Measurements from ENCODE around the gene HTRA1. TPM values are rescaled to one million over a fixed set of nuclear protein-coding genes. Genes with fewer than 3 reads are reported as not detected.

HTRA1 gene
- total and polyA plus RNA-seq, 9 of the 15 experiments (the other 6 are each of a cell fraction or from before 2014, with no cell fraction given) = 0.06 to 0.16 (median 0.13) TPM; not detected in 5

DNA sequence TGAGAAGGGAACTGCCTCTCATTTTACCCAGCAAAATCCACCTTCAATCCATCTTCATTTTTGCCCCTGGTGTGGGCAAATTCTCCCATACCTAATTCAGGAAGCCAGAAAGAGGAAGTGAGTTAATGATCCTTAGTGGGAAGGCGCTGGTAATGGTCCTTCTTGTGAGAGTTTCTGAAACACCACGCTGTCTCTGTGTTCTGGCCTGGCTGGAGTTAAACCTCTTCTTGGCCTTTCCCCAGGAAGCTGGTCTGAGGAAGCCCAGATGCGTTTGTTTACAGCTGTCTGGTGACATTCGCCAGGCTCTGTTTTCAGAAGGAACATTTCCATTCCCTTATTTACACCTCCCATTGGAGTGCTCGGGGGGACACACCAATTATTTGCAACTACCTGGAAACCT lies 24.3 kb downstream of the HTRA1 start:
- Histone ChIP-seq H3K9me1 (ENCODE audit: control insufficient read depth, insufficient read depth, low read length) (no peaks in the 10 kb centered on the region), H3K9me3 (replicated peaks; ENCODE audit: control insufficient read depth, insufficient read depth, low read depth, low read length) (no peaks in the 10 kb centered on the region), H3K27me3 (ENCODE audit: control insufficient read depth in 2 of 2, insufficient read depth in 2 of 2, low read length in 2 of 2) (peaks cover 0 to 33% of the 10 kb centered on the region in 2 experiments; a peak in 2 of 5 replicates), H4K20me1 (replicated peaks; ENCODE audit: control insufficient read depth, insufficient read depth, low read length) (no peaks in the 10 kb centered on the region), H3K4me2 (ENCODE audit: insufficient read depth, low read length) (no peak overlapping the region), H3K4me3 (no peak overlapping the region), H2AFZ (ENCODE audit: low read depth, low read length) (no peak overlapping the region), H3K79me2 (ENCODE audit: control insufficient read depth, insufficient read depth, low read length) (no peaks in the 10 kb centered on the region), H3K4me1 (replicated peaks in 1 of 2; ENCODE audit: control insufficient read depth in 2 of 2, insufficient read depth in 2 of 2, low read length in 2 of 2) (no peaks in the 10 kb centered on the region), H3K9ac (ENCODE audit: insufficient read depth in 1 of 2, low read depth in 2 of 2, low read length in 2 of 2) (no peak overlapping the region), H3K27ac (ENCODE audit: extremely low read depth, low read depth, low read length) (no peak overlapping the region), H3K36me3 (ENCODE audit: control insufficient read depth, insufficient read depth, low read length) (no peaks in the 10 kb centered on the region)
- 8% methylated on average over 5 of the region's 5 CpGs for WGBS (ENCODE audit: insufficient coverage, low coverage, missing lambda C conversion rate)
- FAIRE-seq (no peak), ATAC-seq (no peak), DNase-seq (ENCODE audit: extremely low read depth in 1 of 4, low spot score in 3 of 4) (no peak)
- BruUV-seq (replicated peaks) = no TSS peak
- intact Hi-C loops (cut with micrococcal nuclease) = no loop called here
- POLR2A ChIA-PET = no interaction called here
- CTCF ChIA-PET (ENCODE audit: low intra/inter-chr PET ratio) = no interaction called here
- in situ Hi-C loops (cut with MboI) = no loop called here
- TF ChIP-seq SPI1 (IDR thresholded peaks at IDR 0.05; ENCODE audit: borderline replicate concordance, low read depth, low read length) = peak; percentile 91
- no peak for TF ChIP-seq ZNF436 (CRISPR knock-in tag; IDR thresholded peaks at IDR 0.05)

DNA sequence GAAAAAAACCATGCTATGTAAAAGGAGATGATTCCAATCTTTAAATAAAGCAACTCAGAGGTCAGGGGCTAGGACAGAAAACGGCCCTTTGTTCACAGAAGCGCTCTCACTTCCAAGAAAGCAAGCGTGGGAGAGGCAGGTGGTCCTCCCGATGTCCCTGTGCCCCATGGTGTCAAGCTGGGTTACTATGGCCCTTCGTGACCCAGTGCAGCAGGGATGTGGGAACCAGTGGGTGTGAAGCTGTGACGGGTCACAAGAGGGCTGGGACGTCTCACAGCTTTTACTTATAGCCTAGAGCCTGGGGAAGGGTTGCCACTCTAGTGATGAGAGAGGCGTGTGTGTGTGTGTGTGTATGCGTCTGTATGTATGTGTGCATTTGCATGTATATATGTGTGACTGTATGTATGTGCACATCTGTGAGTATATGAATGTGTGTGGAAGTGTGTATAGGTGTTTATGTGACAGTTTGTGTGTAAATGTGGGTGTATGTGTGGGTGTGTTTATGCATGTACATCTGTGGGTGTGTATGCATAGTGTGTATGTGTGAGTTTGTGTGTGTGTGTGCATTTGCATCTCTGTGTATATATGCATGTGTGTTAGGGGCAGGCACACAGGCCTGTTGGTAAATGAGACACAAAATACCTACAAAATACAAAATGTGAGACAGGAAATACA lies 25.2 kb downstream of the HTRA1 start:
- no peak overlapping the region for H3K4me2 ChIP-seq (ENCODE audit: insufficient read depth, low read length)
- intact Hi-C loops (cut with micrococcal nuclease) = no loop called here
- FAIRE-seq = no peak
- BruUV-seq (replicated peaks) = no TSS peak
- ChIA-PET CTCF (ENCODE audit: low intra/inter-chr PET ratio) (no interaction called here), POLR2A (no interaction called here)
- H3K9ac ChIP-seq (ENCODE audit: insufficient read depth in 1 of 2, low read depth in 2 of 2, low read length in 2 of 2) = no peak overlapping the region
- H2AFZ ChIP-seq (ENCODE audit: low read depth, low read length) = no peak overlapping the region
- no peak for ATAC-seq
- DNase-seq (ENCODE audit: extremely low read depth in 1 of 4, low spot score in 3 of 4) = no peak
- in situ Hi-C loops (cut with MboI) = no loop called here
- WGBS (ENCODE audit: insufficient coverage, low coverage, missing lambda C conversion rate) = 2% methylated on average over 9 of the region's 9 CpGs
- no peaks in the 10 kb centered on the region for H3K36me3 ChIP-seq (ENCODE audit: control insufficient read depth, insufficient read depth, low read length)
- TF ChIP-seq RFX7 (CRISPR knock-in tag; IDR thresholded peaks at IDR 0.05) (no peak), FOXK2 (conservative IDR thresholded peaks at IDR 0.05 in 1 of 2, IDR thresholded peaks at IDR 0.05 in 1 of 2; ENCODE audit: low read depth in 2 of 2) (no peak), ZC3H8 (IDR thresholded peaks at IDR 0.05) (no peak)
- no peaks in the 10 kb centered on the region for H3K79me2 ChIP-seq (ENCODE audit: control insufficient read depth, insufficient read depth, low read length)
- H3K27me3 ChIP-seq (ENCODE audit: control insufficient read depth in 2 of 2, insufficient read depth in 2 of 2, low read length in 2 of 2) = peaks cover 0 to 40% of the 10 kb centered on the region in 2 experiments; a peak in 2 of 5 replicates
- H3K9me3 ChIP-seq (replicated peaks; ENCODE audit: control insufficient read depth, insufficient read depth, low read depth, low read length) = no peaks in the 10 kb centered on the region
- no peaks in the 10 kb centered on the region for H4K20me1 ChIP-seq (replicated peaks; ENCODE audit: control insufficient read depth, insufficient read depth, low read length)
- H3K4me3 ChIP-seq = no peak overlapping the region
- no peaks in the 10 kb centered on the region for H3K9me1 ChIP-seq (ENCODE audit: control insufficient read depth, insufficient read depth, low read length)
- H3K4me1 ChIP-seq (replicated peaks in 1 of 2; ENCODE audit: control insufficient read depth in 2 of 2, insufficient read depth in 2 of 2, low read length in 2 of 2) = no peaks in the 10 kb centered on the region
- H3K27ac ChIP-seq (ENCODE audit: extremely low read depth, low read depth, low read length) = no peak overlapping the region

Data from K562 (cell line).